H1 (cell line): ENCODE results near the gene MYBPHL. TPM values are rescaled to one million over a fixed set of nuclear protein-coding genes. Genes with fewer than 3 reads are reported as not detected.

Source experiments
- FOSL1 ChIP-seq: IDR thresholded peaks from 2 replicates; pipeline ENCODE4 v1.6.1; 2011; ENCODE audit warnings: mild to moderate bottlenecking, low read depth, low read length, moderate library complexity; ENCODE audit not compliant: insufficient read depth
- HDAC2 ChIP-seq, 2 experiments: fragments of 300-600 bp in 1 of 2; sonication (generic) in 1 of 2; IDR thresholded peaks; 2 replicates each; pipeline ENCODE4 v1.6.1; 2011 to 2012; ENCODE audit warnings: low read depth in 2 of 2, low read length in 2 of 2, mild to moderate bottlenecking in 2 of 2, moderate library complexity in 2 of 2, borderline replicate concordance in 1 of 2, inconsistent platforms in 1 of 2
- JUND ChIP-seq: IDR thresholded peaks from 2 replicates; pipeline ENCODE4 v1.6.1; 2011; ENCODE audit warnings: mild to moderate bottlenecking, improper control_type of control experiment, low read length
- KDM1A ChIP-seq: fragments of 200-600, 300-600 bp; sonication (generic); IDR thresholded peaks from 2 replicates; pipeline ENCODE4 v1.7.1; 2016; ENCODE audit warnings: mild to moderate bottlenecking, low read length, borderline replicate concordance
- POLR2AphosphoS5 ChIP-seq: IDR thresholded peaks from 2 replicates; pipeline ENCODE4 v1.6.1; 2011; ENCODE audit warnings: low read depth, low read length
- TAF7 ChIP-seq: optimal IDR thresholded peaks from 2 replicates; pipeline ENCODE3; 2011; ENCODE audit warnings: low read depth, mild to moderate bottlenecking, inconsistent platforms, low read length, moderate library complexity, borderline replicate concordance
- polyA plus RNA-seq, 7 experiments: library from polyadenylated mRNA; depleted of rRNA in 3 of 7; stranded (reverse) in 5 of 7; unstranded in 2 of 7; fragments of >200 nt in 5 of 7; fragments of 200-250 nt in 2 of 7; gene quantifications; 1 replicate in 5 of 7; 2 replicates in 1 of 7; 4 replicates in 1 of 7; pipeline versions ENCODE4 v1.2.1 to v1.2.3, GENCODE V29; 2011 to 2013; ENCODE audit warnings: missing spikeins in 2 of 7, mixed read lengths in 2 of 7
- total RNA-seq: library from RNA; stranded (reverse); fragmentation: NEBNext Ultra II Directional; extraction: Animal tissue kit (Norgen Biotek cat#: 25700); gene quantifications from 2 replicates; pipeline ENCODE4 v1.2.1, GENCODE V29; 2021
- TF ChIP-seq, protein P1 (sequence below): fragments of 300-600 bp; sonication (generic); IDR thresholded peaks from 2 replicates; pipeline ENCODE4 v1.7.1; 2012; ENCODE audit warnings: low read length, moderate library complexity, mild to moderate bottlenecking, inconsistent platforms; ENCODE audit not compliant: insufficient replicate concordance

Gene MYBPHL
- total and polyA plus RNA-seq, 2 of the 8 experiments (the other 6 are each of a cell fraction or from before 2014, with no cell fraction given) = 0.24 to 0.30 TPM

DNA sequence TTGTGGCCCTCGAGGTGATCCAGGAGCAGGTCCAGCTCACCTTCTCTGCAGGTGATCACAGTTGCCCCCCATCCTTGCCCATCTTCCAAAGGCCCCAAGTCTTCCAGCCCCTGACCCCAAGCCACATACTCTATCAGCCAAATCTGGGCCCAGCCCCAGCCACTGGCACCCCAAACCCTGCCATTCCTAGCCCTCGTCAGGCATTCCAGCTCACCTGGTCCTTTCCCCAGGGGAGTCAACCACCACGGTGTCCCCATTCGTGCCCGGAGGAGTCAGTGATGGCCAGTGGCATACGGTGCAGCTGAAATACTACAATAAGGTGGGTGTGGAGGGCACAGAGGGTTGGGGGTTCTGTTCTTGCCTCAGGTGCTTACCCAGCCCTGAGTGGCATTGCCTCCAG, 45.2 kb downstream of the MYBPHL start (continued):
- TF ChIP-seq TAF7 = no peak
- no peak for TF ChIP-seq JUND
- TF ChIP-seq FOSL1 = no peak
- TF ChIP-seq, protein P1, sequence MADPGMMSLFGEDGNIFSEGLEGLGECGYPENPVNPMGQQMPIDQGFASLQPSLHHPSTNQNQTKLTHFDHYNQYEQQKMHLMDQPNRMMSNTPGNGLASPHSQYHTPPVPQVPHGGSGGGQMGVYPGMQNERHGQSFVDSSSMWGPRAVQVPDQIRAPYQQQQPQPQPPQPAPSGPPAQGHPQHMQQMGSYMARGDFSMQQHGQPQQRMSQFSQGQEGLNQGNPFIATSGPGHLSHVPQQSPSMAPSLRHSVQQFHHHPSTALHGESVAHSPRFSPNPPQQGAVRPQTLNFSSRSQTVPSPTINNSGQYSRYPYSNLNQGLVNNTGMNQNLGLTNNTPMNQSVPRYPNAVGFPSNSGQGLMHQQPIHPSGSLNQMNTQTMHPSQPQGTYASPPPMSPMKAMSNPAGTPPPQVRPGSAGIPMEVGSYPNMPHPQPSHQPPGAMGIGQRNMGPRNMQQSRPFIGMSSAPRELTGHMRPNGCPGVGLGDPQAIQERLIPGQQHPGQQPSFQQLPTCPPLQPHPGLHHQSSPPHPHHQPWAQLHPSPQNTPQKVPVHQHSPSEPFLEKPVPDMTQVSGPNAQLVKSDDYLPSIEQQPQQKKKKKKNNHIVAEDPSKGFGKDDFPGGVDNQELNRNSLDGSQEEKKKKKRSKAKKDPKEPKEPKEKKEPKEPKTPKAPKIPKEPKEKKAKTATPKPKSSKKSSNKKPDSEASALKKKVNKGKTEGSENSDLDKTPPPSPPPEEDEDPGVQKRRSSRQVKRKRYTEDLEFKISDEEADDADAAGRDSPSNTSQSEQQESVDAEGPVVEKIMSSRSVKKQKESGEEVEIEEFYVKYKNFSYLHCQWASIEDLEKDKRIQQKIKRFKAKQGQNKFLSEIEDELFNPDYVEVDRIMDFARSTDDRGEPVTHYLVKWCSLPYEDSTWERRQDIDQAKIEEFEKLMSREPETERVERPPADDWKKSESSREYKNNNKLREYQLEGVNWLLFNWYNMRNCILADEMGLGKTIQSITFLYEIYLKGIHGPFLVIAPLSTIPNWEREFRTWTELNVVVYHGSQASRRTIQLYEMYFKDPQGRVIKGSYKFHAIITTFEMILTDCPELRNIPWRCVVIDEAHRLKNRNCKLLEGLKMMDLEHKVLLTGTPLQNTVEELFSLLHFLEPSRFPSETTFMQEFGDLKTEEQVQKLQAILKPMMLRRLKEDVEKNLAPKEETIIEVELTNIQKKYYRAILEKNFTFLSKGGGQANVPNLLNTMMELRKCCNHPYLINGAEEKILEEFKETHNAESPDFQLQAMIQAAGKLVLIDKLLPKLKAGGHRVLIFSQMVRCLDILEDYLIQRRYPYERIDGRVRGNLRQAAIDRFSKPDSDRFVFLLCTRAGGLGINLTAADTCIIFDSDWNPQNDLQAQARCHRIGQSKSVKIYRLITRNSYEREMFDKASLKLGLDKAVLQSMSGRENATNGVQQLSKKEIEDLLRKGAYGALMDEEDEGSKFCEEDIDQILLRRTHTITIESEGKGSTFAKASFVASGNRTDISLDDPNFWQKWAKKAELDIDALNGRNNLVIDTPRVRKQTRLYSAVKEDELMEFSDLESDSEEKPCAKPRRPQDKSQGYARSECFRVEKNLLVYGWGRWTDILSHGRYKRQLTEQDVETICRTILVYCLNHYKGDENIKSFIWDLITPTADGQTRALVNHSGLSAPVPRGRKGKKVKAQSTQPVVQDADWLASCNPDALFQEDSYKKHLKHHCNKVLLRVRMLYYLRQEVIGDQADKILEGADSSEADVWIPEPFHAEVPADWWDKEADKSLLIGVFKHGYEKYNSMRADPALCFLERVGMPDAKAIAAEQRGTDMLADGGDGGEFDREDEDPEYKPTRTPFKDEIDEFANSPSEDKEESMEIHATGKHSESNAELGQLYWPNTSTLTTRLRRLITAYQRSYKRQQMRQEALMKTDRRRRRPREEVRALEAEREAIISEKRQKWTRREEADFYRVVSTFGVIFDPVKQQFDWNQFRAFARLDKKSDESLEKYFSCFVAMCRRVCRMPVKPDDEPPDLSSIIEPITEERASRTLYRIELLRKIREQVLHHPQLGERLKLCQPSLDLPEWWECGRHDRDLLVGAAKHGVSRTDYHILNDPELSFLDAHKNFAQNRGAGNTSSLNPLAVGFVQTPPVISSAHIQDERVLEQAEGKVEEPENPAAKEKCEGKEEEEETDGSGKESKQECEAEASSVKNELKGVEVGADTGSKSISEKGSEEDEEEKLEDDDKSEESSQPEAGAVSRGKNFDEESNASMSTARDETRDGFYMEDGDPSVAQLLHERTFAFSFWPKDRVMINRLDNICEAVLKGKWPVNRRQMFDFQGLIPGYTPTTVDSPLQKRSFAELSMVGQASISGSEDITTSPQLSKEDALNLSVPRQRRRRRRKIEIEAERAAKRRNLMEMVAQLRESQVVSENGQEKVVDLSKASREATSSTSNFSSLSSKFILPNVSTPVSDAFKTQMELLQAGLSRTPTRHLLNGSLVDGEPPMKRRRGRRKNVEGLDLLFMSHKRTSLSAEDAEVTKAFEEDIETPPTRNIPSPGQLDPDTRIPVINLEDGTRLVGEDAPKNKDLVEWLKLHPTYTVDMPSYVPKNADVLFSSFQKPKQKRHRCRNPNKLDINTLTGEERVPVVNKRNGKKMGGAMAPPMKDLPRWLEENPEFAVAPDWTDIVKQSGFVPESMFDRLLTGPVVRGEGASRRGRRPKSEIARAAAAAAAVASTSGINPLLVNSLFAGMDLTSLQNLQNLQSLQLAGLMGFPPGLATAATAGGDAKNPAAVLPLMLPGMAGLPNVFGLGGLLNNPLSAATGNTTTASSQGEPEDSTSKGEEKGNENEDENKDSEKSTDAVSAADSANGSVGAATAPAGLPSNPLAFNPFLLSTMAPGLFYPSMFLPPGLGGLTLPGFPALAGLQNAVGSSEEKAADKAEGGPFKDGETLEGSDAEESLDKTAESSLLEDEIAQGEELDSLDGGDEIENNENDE = no peak
- TF ChIP-seq POLR2AphosphoS5 = no peak
- no peak for TF ChIP-seq HDAC2 (IDR thresholded peaks at IDR 0.05; ENCODE audit: borderline replicate concordance in 1 of 2, low read depth in 2 of 2, low read length in 2 of 2)
- TF ChIP-seq KDM1A = no peak
